Measurements from ENCODE around the gene PPP1R37. TPM values are rescaled to one million over a fixed set of nuclear protein-coding genes. Genes with fewer than 3 reads are reported as not detected.

Gene PPP1R37
- total and polyA plus RNA-seq, 4 donors = 19.2 to 39.7 (median 25.9) TPM

- Histone ChIP-seq H3K36me3 (ENCODE audit: control insufficient read depth in 4 of 4, insufficient read depth in 4 of 4, low read length in 4 of 4) (no peaks in the 10 kb centered on the region), H3K4me3 (no peak overlapping the region), H3K9me3 (ENCODE audit: control insufficient read depth in 4 of 4, insufficient read depth in 3 of 4, low read length in 3 of 4) (no peaks in the 10 kb centered on the region), H3K27me3 (ENCODE audit: control insufficient read depth in 3 of 3, insufficient read depth in 3 of 3, low read length in 2 of 3) (no peaks in the 10 kb centered on the region), H3K27ac (ENCODE audit: low read depth in 1 of 2, low read length in 1 of 2) (no peak overlapping the region), H3K4me1 (ENCODE audit: control insufficient read depth in 5 of 5, insufficient read depth in 5 of 5, low read length in 5 of 5) (peaks cover 0 to 9% (median 0%) of the 10 kb centered on the region in 5 donors), H3K9ac (ENCODE audit: insufficient read depth in 1 of 2, low read length in 2 of 2) (no peak overlapping the region)
- ATAC-seq (ENCODE audit: insufficient read depth, low FRiP score) (no peak), DNase-seq (no peak)
- 75 to 83% methylated on average over 15 of the region's 15 CpGs for WGBS, 2 donors
- TF ChIP-seq CTCF (IDR thresholded peaks at IDR 0.05; ENCODE audit: control extremely low read depth, extremely low read depth) = no peak
Observed at GRCh38 chr19:45163751-45164460, 70.9 kb downstream of the PPP1R37 start.

- Histone ChIP-seq H3K27ac (ENCODE audit: low read depth in 1 of 2, low read length in 1 of 2) (no peak overlapping the region), H3K4me1 (ENCODE audit: control insufficient read depth in 5 of 5, insufficient read depth in 5 of 5, low read length in 5 of 5) (peaks cover 0 to 9% (median 0%) of the 10 kb centered on the region in 5 donors), H3K4me3 (no peak overlapping the region), H3K9me3 (ENCODE audit: control insufficient read depth in 4 of 4, insufficient read depth in 3 of 4, low read length in 3 of 4) (no peaks in the 10 kb centered on the region), H3K27me3 (ENCODE audit: control insufficient read depth in 3 of 3, insufficient read depth in 3 of 3, low read length in 2 of 3) (no peaks in the 10 kb centered on the region), H3K36me3 (ENCODE audit: control insufficient read depth in 4 of 4, insufficient read depth in 4 of 4, low read length in 4 of 4) (no peaks in the 10 kb centered on the region), H3K9ac (ENCODE audit: insufficient read depth in 1 of 2, low read length in 2 of 2) (no peak overlapping the region)
- DNase-seq (peak; percentile 37 to 54 (median 47)), ATAC-seq (ENCODE audit: insufficient read depth, low FRiP score) (peak; percentile 75)
- no peak for TF ChIP-seq CTCF (IDR thresholded peaks at IDR 0.05; ENCODE audit: control extremely low read depth, extremely low read depth)
- WGBS, 2 donors = 29 to 36% methylated on average over 27 of the region's 27 CpGs
Observed at GRCh38 chr19:45164577-45165335, 71.8 kb downstream of the PPP1R37 start.

- TF ChIP-seq CTCF (IDR thresholded peaks at IDR 0.05; ENCODE audit: control extremely low read depth, extremely low read depth) = no peak
- Histone ChIP-seq H3K27ac (ENCODE audit: low read depth in 1 of 2, low read length in 1 of 2) (no peak overlapping the region), H3K4me1 (ENCODE audit: control insufficient read depth in 5 of 5, insufficient read depth in 5 of 5, low read length in 5 of 5) (peaks cover 0 to 13% (median 0%) of the 10 kb centered on the region in 5 donors), H3K36me3 (ENCODE audit: control insufficient read depth in 4 of 4, insufficient read depth in 4 of 4, low read length in 4 of 4) (no peaks in the 10 kb centered on the region), H3K9ac (ENCODE audit: insufficient read depth in 1 of 2, low read length in 2 of 2) (no peak overlapping the region), H3K27me3 (ENCODE audit: control insufficient read depth in 3 of 3, insufficient read depth in 3 of 3, low read length in 2 of 3) (no peaks in the 10 kb centered on the region), H3K4me3 (no peak overlapping the region), H3K9me3 (ENCODE audit: control insufficient read depth in 4 of 4, insufficient read depth in 3 of 4, low read length in 3 of 4) (no peaks in the 10 kb centered on the region)
- DNase-seq (peak in 1 of 3 donors; percentile 39), ATAC-seq (ENCODE audit: insufficient read depth, low FRiP score) (no peak)
- 53 to 57% methylated on average over 14 of the region's 14 CpGs for WGBS, 2 donors
Observed at GRCh38 chr19:45166723-45167252, 73.8 kb downstream of the PPP1R37 start.
